ENCODE measurements around the gene LRRC36. TPM values are rescaled to one million over a fixed set of nuclear protein-coding genes. Genes with fewer than 3 reads are reported as not detected.
A peak's percentile ranks its signal among the peaks of the same experiment; 100 is the strongest.

Gene LRRC36
- polyA plus RNA-seq, 1 donor: 2.5 TPM

GRCh38 chr16:67426022-67426421 lies 99.4 kb downstream of the LRRC36 start:
- Histone ChIP-seq H3K27ac (ENCODE audit: low read length) (no peak overlapping the region), H3K27me3 (ENCODE audit: control insufficient read depth, insufficient read depth, low read length) (peaks cover 47% of the 10 kb centered on the region)

DNA sequence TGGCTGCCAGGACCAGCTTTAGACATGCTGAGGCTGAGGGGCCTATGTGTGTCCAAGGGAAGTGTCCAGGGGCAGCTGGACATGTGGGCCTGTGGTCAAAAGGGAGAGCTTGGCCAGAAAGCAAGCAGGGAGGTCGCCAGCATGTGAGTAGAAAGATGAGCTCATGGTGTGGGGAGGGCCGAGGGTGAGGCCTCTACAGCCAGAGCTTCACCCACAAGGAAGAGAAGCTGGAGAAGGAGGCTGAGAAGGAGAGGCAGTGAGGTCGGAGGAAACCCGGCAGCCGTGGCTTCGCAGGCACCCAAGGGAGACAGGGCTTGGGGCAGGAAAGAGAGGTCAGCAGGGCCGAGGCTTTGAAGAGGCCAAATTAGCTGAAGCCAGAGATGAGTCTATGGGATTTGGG lies 100.3 kb downstream of the LRRC36 start:
- no peaks in the 10 kb centered on the region for H3K36me3 ChIP-seq (ENCODE audit: control insufficient read depth, insufficient read depth, low read length)
- no peak for DNase-seq
- no peaks in the 10 kb centered on the region for H3K9me3 ChIP-seq (ENCODE audit: control insufficient read depth, low read depth, low read length)
- peaks cover 47% of the 10 kb centered on the region for H3K27me3 ChIP-seq (ENCODE audit: control insufficient read depth, insufficient read depth, low read length)
- H3K4me3 ChIP-seq (ENCODE audit: low read length): no peak overlapping the region
- WGBS (ENCODE audit: insufficient coverage, low lambda C conversion rate): 90% methylated on average over 2 of the region's 7 CpGs
- H3K4me1 ChIP-seq (ENCODE audit: control insufficient read depth, insufficient read depth, low read length): peaks cover 20% of the 10 kb centered on the region
- H3K27ac ChIP-seq (ENCODE audit: low read length): no peak overlapping the region

More at GRCh38 chr16:67426022-67426421, 99.4 kb downstream of the LRRC36 start:
- Histone ChIP-seq H3K9me3 (ENCODE audit: control insufficient read depth, low read depth, low read length) (no peaks in the 10 kb centered on the region), H3K36me3 (ENCODE audit: control insufficient read depth, insufficient read depth, low read length) (no peaks in the 10 kb centered on the region), H3K4me1 (ENCODE audit: control insufficient read depth, insufficient read depth, low read length) (peaks cover 14% of the 10 kb centered on the region), H3K4me3 (ENCODE audit: low read length) (no peak overlapping the region)
- no peak for DNase-seq
- WGBS (ENCODE audit: insufficient coverage, low lambda C conversion rate): no CpG with 5 or more reads among the region's 7 CpGs

DNA sequence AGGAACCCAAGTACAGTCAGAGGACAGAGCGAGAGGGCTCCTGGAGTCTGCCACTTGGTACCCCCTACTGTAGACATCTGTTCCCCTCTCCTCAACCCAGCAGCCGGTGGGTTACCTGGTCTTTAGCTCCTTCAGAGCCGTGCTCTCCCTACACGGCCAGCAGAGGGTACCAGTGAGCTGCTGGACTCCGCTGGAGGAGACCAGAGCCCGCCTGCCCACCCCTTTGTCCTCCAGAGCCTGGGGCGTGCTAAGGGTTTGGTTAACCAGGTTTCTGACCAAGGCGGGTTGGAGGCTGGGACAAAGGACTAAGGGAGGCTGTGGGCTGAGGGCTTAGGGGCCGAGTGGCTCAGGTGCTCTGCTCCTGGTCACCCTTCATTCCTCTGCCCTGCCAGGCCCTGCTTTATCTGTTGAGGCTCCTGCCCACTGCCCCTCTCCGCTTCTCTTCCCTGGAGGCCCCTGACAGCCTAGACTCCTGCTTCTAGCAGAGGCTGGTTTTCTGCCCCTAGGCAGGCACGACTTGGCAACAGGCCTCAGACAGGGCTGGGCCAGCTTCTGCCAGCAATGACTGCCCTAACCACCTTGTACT lies 101.6 kb downstream of the LRRC36 start:
- WGBS (ENCODE audit: insufficient coverage, low lambda C conversion rate): 80% methylated on average over 1 of the region's 11 CpGs
- no peak overlapping the region for H3K27ac ChIP-seq (ENCODE audit: low read length)
- no peaks in the 10 kb centered on the region for H3K36me3 ChIP-seq (ENCODE audit: control insufficient read depth, insufficient read depth, low read length)
- no peak overlapping the region for H3K4me3 ChIP-seq (ENCODE audit: low read length)
- no peaks in the 10 kb centered on the region for H3K9me3 ChIP-seq (ENCODE audit: control insufficient read depth, low read depth, low read length)
- peak in 1 of 2 donors; percentile 66 for DNase-seq
- H3K27me3 ChIP-seq (ENCODE audit: control insufficient read depth, insufficient read depth, low read length): peaks cover 47% of the 10 kb centered on the region
- peaks cover 21% of the 10 kb centered on the region for H3K4me1 ChIP-seq (ENCODE audit: control insufficient read depth, insufficient read depth, low read length)

GRCh38 chr16:67429053-67429798 lies 102.6 kb downstream of the LRRC36 start:
- Histone ChIP-seq H3K4me1 (ENCODE audit: control insufficient read depth, insufficient read depth, low read length) (peaks cover 21% of the 10 kb centered on the region), H3K36me3 (ENCODE audit: control insufficient read depth, insufficient read depth, low read length) (no peaks in the 10 kb centered on the region), H3K27me3 (ENCODE audit: control insufficient read depth, insufficient read depth, low read length) (peaks cover 41% of the 10 kb centered on the region), H3K27ac (ENCODE audit: low read length) (no peak overlapping the region), H3K9me3 (ENCODE audit: control insufficient read depth, low read depth, low read length) (no peaks in the 10 kb centered on the region), H3K4me3 (ENCODE audit: low read length) (no peak overlapping the region)
- no peak for DNase-seq
- WGBS (ENCODE audit: insufficient coverage, low lambda C conversion rate): 100% methylated on average over 1 of the region's 3 CpGs

DNA sequence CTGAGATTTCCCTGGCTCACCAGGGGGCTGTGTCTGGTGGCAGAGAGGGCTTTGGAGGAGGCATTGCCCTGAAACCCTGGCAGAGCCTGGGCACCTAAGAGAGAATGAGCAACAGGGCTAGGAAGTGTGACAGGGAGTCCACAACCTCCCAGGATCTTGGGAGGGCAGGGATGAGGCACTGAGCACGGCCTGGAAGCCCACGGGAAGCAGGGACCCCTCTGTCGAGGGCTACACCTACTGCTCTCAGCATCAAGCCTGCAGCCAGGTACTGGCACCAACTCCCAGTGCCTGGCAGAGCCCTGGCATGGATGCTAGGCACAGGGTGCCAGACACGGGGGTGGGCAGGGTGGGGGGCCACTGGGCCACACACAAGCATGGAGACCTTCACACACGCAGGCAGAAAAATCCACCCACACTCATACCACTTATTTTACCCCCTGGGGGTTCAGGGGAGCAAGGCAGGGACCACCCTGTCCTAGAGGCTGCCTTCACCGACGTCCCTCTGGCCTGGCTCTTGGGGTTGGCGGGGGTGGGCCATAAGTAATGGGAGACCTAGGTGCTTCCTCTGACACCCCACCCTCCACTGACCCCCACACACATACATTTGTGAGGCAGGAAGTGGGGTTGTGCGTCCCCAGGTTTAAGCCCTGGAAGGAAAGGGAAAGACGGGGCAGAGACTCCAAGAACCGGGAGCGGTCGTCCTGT lies 103.3 kb downstream of the LRRC36 start:
- H3K27ac ChIP-seq (ENCODE audit: low read length): no peak overlapping the region
- no peaks in the 10 kb centered on the region for H3K9me3 ChIP-seq (ENCODE audit: control insufficient read depth, low read depth, low read length)
- WGBS (ENCODE audit: insufficient coverage, low lambda C conversion rate): no CpG with 5 or more reads among the region's 13 CpGs
- H3K36me3 ChIP-seq (ENCODE audit: control insufficient read depth, insufficient read depth, low read length): no peaks in the 10 kb centered on the region
- H3K4me1 ChIP-seq (ENCODE audit: control insufficient read depth, insufficient read depth, low read length): peaks cover 21% of the 10 kb centered on the region
- DNase-seq: no peak
- peak overlapping the region; percentile 25 for H3K4me3 ChIP-seq (ENCODE audit: low read length)
- H3K27me3 ChIP-seq (ENCODE audit: control insufficient read depth, insufficient read depth, low read length): peaks cover 34% of the 10 kb centered on the region

DNA sequence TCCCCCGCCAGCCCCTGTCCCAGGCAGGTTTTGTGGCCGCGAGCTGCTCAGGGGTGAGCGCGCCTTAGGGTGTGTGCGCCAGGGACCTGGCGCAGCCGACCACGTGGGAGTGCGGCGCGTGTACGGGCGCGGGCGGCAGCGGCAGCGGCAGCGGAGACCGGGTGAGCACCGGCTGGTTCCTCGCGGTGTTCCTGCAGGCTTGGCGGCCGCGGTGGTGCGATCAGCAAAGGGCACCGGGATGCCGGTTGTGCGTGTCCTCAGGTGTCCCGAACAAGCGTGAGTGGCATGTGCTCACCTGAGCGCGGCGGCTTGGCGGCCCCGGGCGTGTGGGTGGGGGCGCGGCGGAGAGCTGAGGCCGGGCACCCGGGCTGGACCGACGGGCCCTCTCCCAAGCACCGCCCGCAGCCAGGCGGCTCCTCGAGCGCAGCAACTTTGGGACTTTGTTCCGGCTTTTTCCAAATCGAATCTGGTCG lies 103.9 kb downstream of the LRRC36 start:
- WGBS (ENCODE audit: insufficient coverage, low lambda C conversion rate): no CpG with 5 or more reads among the region's 53 CpGs
- no peak for DNase-seq
- Histone ChIP-seq H3K9me3 (ENCODE audit: control insufficient read depth, low read depth, low read length) (no peaks in the 10 kb centered on the region), H3K27me3 (ENCODE audit: control insufficient read depth, insufficient read depth, low read length) (peaks cover 28% of the 10 kb centered on the region), H3K4me1 (ENCODE audit: control insufficient read depth, insufficient read depth, low read length) (peaks cover 21% of the 10 kb centered on the region), H3K36me3 (ENCODE audit: control insufficient read depth, insufficient read depth, low read length) (no peaks in the 10 kb centered on the region), H3K4me3 (ENCODE audit: low read length) (peak overlapping the region; percentile 25), H3K27ac (ENCODE audit: low read length) (no peak overlapping the region)

- DNase-seq: peak in 1 of 2 donors; percentile 67
- no peaks in the 10 kb centered on the region for H3K9me3 ChIP-seq (ENCODE audit: control insufficient read depth, low read depth, low read length)
- H3K27ac ChIP-seq (ENCODE audit: low read length): no peak within 1 kb of the TSS
- no CpG with 5 or more reads among the region's 87 CpGs for WGBS (ENCODE audit: insufficient coverage, low lambda C conversion rate)
- H3K4me3 ChIP-seq (ENCODE audit: low read length): peak within 1 kb of the TSS; percentile 25
- peaks cover 21% of the 10 kb centered on the region for H3K4me1 ChIP-seq (ENCODE audit: control insufficient read depth, insufficient read depth, low read length)
- H3K36me3 ChIP-seq (ENCODE audit: control insufficient read depth, insufficient read depth, low read length): peaks cover 2% of the 10 kb centered on the region
- peaks cover 22% of the 10 kb centered on the region for H3K27me3 ChIP-seq (ENCODE audit: control insufficient read depth, insufficient read depth, low read length)
Measured at GRCh38 chr16:67430977-67431774, 104.6 kb downstream of the LRRC36 start, which contains the start of gene HSD11B2. Gene HSD11B2, plus strand, starts transcription at chr16:67431121. Its CDS starts 128 bp downstream, at chr16:67431249.

DNA sequence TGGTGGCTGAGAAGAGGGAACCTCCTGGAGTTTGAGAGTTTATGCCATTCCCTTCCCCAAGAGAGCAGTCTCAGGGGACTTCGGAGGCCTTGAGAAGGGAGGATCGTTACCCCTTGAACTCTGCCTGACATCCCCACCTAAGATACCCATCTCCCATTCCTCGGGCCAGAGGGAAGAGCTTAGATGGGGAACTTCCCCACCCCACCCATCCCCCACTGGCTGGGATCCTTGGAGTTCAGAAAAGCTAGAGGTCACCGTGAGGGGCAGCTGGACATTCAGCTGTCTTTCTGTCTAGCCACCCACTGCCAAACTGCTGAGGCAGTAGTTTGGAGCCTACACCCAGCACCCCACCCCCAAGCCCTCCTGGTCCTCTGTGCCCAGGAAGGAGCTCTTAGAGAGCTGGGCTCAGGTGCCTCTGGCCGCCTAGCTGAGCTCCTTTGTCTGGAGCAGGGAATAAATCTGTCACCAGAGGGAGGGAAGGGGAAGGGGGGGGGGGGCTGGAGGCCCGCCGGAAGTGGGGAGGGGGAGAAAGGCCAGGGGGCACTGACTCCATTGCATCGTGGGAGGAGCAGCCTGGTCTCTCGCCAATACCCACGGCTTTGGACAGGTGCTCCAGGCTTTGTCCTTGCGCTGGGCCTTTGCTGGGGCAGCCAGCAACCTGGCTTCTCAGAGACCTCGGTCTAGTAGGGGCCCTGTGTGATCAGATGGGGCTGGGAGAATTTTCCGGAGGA lies 105.3 kb downstream of the LRRC36 start:
- H3K9me3 ChIP-seq (ENCODE audit: control insufficient read depth, low read depth, low read length): no peaks in the 10 kb centered on the region
- peak overlapping the region; percentile 19 for H3K4me3 ChIP-seq (ENCODE audit: low read length)
- H3K27ac ChIP-seq (ENCODE audit: low read length): no peak overlapping the region
- DNase-seq: no peak
- WGBS (ENCODE audit: insufficient coverage, low lambda C conversion rate): 60% methylated on average over 1 of the region's 13 CpGs
- peaks cover 22% of the 10 kb centered on the region for H3K27me3 ChIP-seq (ENCODE audit: control insufficient read depth, insufficient read depth, low read length)
- H3K4me1 ChIP-seq (ENCODE audit: control insufficient read depth, insufficient read depth, low read length): peaks cover 21% of the 10 kb centered on the region
- H3K36me3 ChIP-seq (ENCODE audit: control insufficient read depth, insufficient read depth, low read length): peaks cover 6% of the 10 kb centered on the region

- no CpG with 5 or more reads among the region's 5 CpGs for WGBS (ENCODE audit: insufficient coverage, low lambda C conversion rate)
- peaks cover 22% of the 10 kb centered on the region for H3K27me3 ChIP-seq (ENCODE audit: control insufficient read depth, insufficient read depth, low read length)
- no peak overlapping the region for H3K4me3 ChIP-seq (ENCODE audit: low read length)
- no peak overlapping the region for H3K27ac ChIP-seq (ENCODE audit: low read length)
- peaks cover 21% of the 10 kb centered on the region for H3K4me1 ChIP-seq (ENCODE audit: control insufficient read depth, insufficient read depth, low read length)
- no peaks in the 10 kb centered on the region for H3K9me3 ChIP-seq (ENCODE audit: control insufficient read depth, low read depth, low read length)
- no peak for DNase-seq
- peaks cover 12% of the 10 kb centered on the region for H3K36me3 ChIP-seq (ENCODE audit: control insufficient read depth, insufficient read depth, low read length)
Measured at GRCh38 chr16:67432506-67432890, 105.9 kb downstream of the LRRC36 start.
